Effector CD4-positive, alpha-beta T cell (primary cell): ENCODE data around the gene RIOK3.

Source experiments
- DNase-seq: peaks from one replicate; pipeline ENCODE4 v3.0.0-alpha.2; 2020

Gene RIOK3

DNA sequence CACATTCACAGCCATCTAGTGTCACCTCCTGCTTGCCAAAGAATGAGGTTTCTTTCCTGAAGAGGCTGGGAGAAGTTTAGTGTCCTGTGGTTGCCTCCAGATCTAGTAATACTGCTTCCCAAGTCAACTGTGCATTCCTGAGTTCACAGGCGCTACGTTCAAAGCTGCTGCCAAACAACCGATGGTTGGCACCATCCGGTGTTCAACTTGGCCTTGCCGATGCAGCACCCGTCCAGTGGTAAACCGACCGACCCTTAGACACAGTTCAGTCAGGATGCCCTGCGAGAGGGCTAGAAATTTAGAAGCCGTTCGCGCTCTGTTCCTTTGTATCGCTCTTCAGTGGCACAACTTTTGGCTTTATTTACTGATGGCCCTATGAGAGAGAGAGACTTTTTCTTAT, 78.8 kb downstream of the RIOK3 start:
- no peak for DNase-seq
